ENCODE results near the gene MACROD2.

Gene MACROD2

DNA sequence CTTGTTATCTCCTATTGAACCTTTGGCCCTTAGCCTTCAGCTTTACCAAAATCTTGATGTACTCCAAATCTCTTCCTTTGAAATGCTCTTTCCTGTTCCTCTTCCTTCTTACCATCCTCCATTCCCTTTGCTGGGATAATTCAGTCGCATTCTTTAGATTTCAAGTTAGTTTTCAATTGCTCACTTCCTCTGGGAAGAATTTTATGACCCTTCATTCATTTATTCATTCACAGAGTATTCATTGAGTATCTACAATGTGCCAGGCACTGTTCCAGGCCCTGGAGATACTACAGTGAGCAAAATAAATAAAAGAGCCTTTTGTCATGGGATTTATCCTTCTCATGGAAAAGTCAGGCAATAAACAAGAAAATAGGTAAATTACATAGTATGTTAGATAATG is 890.3 kb downstream of the MACROD2 start:
- no peak for TF ChIP-seq JUND (IDR thresholded peaks at IDR 0.05; ENCODE audit: low read depth)
- no peak for DNase-seq (ENCODE audit: low read depth in 1 of 2, low spot score in 1 of 2)
- in situ Hi-C loops (cut with HindIII; ENCODE audit: low pct_unique_long_range_greater_than_20kb, low sequenced_read_pairs), result no loop called here

DNA sequence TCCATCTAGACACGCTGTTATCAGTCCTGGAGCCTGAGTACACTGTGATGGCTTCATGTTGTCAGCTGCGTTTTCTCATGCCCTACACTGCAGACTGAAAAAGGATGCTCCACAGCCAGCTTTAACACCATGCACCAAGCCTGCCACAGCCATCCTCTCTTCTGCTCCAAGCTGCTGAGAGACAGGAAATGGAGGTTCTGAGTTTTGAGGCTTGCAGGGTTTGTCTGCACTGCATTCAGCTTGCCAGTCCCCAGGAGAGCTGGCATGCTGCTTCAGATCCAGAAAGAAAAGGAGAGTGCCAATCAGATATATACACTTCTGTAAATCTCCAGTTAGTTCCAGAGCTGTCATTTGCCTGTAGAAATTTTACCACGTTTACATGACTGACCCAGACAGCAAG is 892.8 kb downstream of the MACROD2 start:
- in situ Hi-C loops (cut with HindIII; ENCODE audit: low pct_unique_long_range_greater_than_20kb, low sequenced_read_pairs), result no loop called here
- TF ChIP-seq JUND (IDR thresholded peaks at IDR 0.05; ENCODE audit: low read depth), result no peak
- DNase-seq (ENCODE audit: low read depth in 1 of 2, low spot score in 1 of 2), result peak; percentile 3 to 8

DNA sequence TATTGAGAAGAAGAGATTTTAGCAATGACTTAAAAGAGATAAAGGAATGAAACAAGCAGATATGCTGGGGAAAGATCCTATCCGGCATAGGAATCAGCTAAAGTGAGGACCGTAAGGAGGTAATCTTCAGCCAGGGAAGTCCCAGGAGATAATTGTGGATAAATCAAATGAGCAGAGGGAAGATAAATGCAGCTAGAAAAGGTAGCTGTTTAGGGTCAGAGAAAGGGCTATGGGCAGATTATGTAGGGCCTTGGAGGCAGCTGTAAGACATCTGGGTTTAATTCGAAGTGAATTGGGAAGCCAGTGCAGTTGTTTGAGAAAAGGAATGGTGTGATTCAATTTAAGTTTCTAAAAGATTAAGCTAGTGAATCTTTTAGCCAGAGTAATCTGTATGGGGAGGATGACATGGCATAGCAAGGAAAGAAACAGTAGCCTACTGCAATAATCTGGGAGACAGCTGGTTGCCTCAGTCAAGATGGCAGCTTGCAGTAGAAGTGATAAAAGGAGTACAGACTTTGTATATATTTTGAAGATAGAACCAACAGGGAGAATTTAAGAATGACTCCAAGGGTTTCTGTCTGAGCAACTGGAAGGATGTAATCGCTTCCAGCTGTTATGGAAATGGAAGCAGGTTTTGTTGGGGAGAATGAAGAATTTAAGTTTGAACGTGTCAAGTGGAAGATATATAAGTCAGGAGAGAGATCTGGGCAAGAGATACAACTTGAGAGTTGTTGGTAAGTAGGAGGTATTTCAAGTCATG is 894.4 kb downstream of the MACROD2 start:
- in situ Hi-C loops (cut with HindIII; ENCODE audit: low pct_unique_long_range_greater_than_20kb, low sequenced_read_pairs), result no loop called here
- TF ChIP-seq JUND (IDR thresholded peaks at IDR 0.05; ENCODE audit: low read depth), result no peak
- no peak for DNase-seq (ENCODE audit: low read depth in 1 of 2, low spot score in 1 of 2)

DNA sequence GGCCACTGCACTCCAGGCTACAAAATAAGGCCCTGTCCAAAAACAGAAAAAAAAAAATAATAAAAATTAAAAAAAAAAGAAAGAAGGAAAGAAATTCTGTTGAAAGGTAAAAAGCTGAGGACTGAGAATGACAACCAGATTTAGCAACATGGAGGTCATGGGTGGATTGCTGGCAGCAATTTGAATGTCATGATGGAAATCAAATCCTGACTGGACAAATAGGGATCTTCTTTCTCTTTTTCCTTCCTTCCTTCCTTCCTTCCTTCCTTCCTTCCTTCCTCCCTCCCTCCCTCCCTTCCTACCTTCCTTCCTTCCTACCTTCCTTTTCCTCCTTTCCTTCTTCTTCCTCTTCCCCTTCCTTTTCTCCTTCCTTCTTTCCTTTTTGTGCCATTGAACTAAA is 895.4 kb downstream of the MACROD2 start:
- no peak for DNase-seq (ENCODE audit: low read depth in 1 of 2, low spot score in 1 of 2)
- in situ Hi-C loops (cut with HindIII; ENCODE audit: low pct_unique_long_range_greater_than_20kb, low sequenced_read_pairs), result no loop called here
- no peak for TF ChIP-seq JUND (IDR thresholded peaks at IDR 0.05; ENCODE audit: low read depth)

DNA sequence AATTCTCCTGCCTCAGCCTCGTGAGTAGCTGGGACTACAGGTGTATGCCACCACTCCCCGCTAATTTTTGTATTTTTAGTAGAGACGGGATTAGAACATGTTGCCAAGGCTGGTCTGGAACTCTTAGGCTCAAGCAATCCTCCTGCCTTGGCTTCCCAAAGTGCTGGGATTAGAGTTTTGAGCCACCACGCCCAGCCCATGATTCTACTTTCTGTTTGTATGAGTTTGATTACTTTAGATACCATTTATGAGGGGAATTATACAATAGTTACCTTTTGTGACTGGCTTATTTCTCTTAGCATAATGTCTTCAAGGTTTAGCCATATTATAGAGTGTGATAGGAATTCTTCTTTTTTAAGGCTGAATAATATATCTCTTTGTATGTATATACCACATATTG is 897.5 kb downstream of the MACROD2 start:
- DNase-seq (ENCODE audit: low read depth in 1 of 2, low spot score in 1 of 2), result no peak
- in situ Hi-C loops (cut with HindIII; ENCODE audit: low pct_unique_long_range_greater_than_20kb, low sequenced_read_pairs), result no loop called here
- TF ChIP-seq JUND (IDR thresholded peaks at IDR 0.05; ENCODE audit: low read depth), result no peak

DNA sequence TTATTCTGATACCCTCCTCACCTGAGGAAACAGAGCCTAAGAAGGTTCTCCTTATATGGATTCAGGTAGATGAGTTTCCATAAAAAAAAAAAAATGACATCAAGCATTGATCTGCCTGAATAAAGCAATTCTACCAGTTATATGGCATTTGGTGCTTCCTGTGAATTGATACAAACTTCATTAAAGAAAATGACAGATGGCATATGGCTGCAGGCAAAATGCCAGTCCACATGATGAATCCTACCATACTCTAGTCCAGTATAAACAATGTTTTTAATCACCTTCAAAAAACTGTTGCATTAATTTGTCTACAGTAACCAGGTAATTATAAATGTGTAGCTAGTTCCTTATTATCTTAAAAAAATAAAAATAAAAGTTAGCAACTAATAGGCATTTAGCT is 901.3 kb downstream of the MACROD2 start:
- TF ChIP-seq JUND (IDR thresholded peaks at IDR 0.05; ENCODE audit: low read depth), result no peak
- in situ Hi-C loops (cut with HindIII; ENCODE audit: low pct_unique_long_range_greater_than_20kb, low sequenced_read_pairs), result no loop called here
- no peak for DNase-seq (ENCODE audit: low read depth in 1 of 2, low spot score in 1 of 2)

DNA sequence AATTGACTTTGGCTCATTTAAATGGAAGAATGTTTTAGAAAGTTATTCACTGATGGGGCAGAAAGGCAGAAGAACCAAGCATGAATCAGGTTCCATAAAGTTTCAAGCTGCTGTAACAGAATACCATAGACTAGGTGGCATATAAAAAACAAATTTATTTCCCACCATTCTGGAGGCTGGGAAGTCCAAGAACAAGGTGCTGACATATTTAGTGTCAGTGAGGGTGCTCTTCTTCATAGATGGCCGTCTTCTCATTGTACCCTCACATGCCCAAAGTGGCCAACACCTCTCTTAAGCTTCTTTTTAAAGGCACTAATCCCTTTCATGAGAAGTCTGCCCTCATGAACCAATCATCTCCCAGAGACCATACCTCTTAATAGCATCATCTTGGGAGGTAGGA is 902.3 kb downstream of the MACROD2 start:
- DNase-seq (ENCODE audit: low read depth in 1 of 2, low spot score in 1 of 2), result no peak
- no peak for TF ChIP-seq JUND (IDR thresholded peaks at IDR 0.05; ENCODE audit: low read depth)
- in situ Hi-C loops (cut with HindIII; ENCODE audit: low pct_unique_long_range_greater_than_20kb, low sequenced_read_pairs), result no loop called here

DNA sequence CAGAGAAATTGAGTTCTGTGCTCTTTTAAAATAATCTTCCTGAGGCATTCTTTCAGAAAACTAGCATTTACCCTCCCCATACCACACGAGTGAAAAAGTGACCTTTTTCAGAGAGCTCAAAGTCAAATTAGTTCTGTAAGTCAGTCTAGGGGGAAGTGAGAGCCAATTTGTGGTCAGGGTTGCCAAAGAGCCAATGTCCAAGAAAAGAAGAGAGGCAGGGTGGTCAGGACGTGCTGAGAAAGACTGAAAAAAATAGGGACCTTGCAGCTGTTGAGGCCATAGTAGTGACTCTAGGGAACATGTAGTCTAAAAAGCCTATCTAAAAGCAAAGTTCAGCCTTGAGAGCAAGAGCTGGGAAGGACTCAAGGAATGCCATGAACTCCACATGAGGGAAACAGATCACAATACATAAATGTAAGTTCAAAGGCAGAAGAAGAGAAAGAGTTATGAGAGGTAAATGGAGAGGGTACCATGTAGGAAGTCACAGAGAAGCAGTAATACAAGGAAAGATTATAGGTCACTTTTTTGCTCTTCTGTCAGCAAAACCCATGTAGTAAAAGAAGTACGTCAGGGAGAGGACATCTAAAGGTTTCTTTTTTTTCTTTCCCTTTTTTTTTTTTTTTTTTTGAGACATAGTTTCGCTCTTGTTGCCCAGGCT is 907.2 kb downstream of the MACROD2 start:
- DNase-seq (ENCODE audit: low read depth in 1 of 2, low spot score in 1 of 2), result no peak
- no peak for TF ChIP-seq JUND (IDR thresholded peaks at IDR 0.05; ENCODE audit: low read depth)
- in situ Hi-C loops (cut with HindIII; ENCODE audit: low pct_unique_long_range_greater_than_20kb, low sequenced_read_pairs), result no loop called here

DNA sequence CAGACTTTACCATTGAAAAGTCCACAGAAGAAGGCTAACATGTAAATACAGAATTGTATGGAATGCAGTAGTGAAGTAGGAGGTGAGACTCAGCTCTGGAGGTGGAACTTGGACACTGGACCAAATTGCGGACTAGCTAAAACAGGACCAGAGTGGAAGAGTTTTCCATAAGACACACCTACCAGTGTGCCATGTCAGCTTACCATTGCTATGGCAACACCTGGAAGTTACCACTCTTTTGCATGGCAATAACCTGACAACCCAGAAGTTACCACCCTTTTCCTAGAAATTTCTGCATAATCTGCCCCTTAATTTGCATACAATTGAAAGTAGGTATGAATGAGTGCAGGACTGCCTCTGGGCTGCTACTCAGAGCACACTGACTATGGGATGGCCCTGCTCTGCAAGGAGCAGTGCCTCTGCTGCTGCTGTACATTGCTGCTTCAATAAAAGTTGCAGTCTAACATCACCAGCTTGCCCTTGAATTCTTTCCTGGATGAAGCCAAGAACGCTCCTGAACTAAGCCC is 911.7 kb downstream of the MACROD2 start:
- DNase-seq (ENCODE audit: low read depth in 1 of 2, low spot score in 1 of 2), result no peak
- TF ChIP-seq JUND (IDR thresholded peaks at IDR 0.05; ENCODE audit: low read depth), result no peak
- in situ Hi-C loops (cut with HindIII; ENCODE audit: low pct_unique_long_range_greater_than_20kb, low sequenced_read_pairs), result no loop called here

DNA sequence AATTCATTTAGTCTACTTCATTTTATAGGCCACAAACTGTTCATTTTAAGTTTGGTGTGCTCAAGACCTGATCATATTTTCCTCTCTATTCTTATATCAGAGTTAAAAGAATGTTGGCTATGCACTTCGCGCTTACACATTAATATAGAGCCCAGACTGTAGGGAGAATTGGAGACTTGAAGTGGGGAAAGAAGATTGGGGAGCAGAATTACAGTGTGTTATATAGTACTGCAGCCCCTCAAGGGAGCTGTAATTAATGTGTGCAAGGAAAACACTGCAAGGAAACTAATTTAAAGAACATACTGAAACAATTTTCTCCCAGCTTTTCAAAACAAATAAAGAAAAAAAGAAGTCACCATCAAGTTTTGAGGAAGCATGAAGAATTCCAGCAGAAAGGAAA is 914.8 kb downstream of the MACROD2 start:
- DNase-seq (ENCODE audit: low read depth in 1 of 2, low spot score in 1 of 2), result no peak
- in situ Hi-C loops (cut with HindIII; ENCODE audit: low pct_unique_long_range_greater_than_20kb, low sequenced_read_pairs), result no loop called here
- TF ChIP-seq JUND (IDR thresholded peaks at IDR 0.05; ENCODE audit: low read depth), result no peak

DNA sequence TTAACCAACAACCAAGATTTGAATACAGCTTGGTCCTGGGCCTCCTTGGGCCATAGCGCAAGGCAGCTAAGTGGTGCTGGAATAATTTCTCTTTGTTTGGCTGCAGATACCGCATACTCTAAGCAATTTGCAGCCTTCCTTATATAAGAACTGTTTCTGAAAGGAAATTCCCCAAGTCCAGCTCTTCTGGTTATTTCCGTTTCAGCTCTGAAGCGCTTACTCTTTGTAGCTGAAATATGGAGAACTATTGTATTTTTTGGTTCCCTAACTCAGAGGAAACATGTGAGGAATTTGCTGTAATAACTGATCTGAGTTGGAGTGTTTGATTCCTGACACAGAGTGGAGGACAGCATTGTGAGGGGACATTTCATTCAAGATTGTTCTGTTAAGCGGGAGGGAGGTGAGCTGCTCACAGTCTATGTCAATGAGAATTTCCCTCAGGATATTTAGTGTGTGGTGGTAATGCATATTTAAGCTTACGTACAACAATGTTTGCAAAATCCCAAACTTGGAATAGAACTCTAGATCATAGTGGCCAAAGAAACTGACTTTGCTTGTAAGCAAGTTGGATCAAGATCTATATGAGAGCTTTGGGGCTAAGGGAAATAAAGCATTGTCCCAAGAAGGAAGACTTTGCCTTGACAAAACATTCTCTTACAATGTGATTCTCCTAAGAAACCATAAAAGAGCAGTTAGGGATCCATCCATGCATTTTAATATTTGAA is 918.7 kb downstream of the MACROD2 start:
- in situ Hi-C loops (cut with HindIII; ENCODE audit: low pct_unique_long_range_greater_than_20kb, low sequenced_read_pairs), result no loop called here
- peak in 1 of 2 experiments; percentile 17 for DNase-seq (ENCODE audit: low read depth in 1 of 2, low spot score in 1 of 2)
- no peak for TF ChIP-seq JUND (IDR thresholded peaks at IDR 0.05; ENCODE audit: low read depth)

DNA sequence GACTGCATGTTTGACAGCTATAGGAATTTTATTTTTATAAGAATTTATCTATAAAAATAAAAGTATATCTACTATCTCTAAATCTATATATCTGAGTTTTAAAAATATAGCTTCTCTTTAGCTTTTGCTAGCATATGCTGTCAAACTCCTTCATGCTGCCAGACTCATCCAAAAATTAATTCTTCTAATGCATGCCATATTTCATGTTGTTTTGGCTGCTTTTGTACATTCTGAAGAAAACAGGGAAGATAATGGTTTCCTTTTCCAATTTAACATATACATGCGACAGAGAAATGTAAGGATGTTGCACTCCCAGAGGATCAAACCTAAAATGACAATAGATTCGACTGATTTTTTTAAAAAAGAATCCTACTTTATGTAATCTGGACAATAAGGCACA is 919.3 kb downstream of the MACROD2 start:
- DNase-seq (ENCODE audit: low read depth in 1 of 2, low spot score in 1 of 2), result no peak
- TF ChIP-seq JUND (IDR thresholded peaks at IDR 0.05; ENCODE audit: low read depth), result no peak
- in situ Hi-C loops (cut with HindIII; ENCODE audit: low pct_unique_long_range_greater_than_20kb, low sequenced_read_pairs), result no loop called here

DNA sequence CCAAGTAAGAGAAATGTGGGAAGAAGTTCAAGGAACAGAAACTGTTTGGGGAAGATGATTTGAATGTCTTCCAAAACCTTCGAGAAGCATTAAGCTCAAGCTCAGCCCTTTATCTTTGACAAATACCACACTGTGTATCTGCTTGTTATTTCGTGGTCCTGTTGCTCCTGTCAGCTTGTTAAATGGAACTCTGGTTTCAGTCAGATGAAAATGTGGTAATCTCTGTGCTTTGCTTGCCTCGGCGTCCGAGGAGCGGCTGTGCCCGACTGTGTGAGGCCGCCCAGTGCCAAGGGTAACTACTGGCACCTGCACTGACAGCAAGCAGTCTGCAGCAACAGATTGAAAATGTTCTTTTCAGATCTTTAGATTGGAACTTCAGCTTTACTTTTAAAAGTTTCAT is 920.0 kb downstream of the MACROD2 start:
- in situ Hi-C loops (cut with HindIII; ENCODE audit: low pct_unique_long_range_greater_than_20kb, low sequenced_read_pairs), result no loop called here
- TF ChIP-seq JUND (IDR thresholded peaks at IDR 0.05; ENCODE audit: low read depth), result no peak
- DNase-seq (ENCODE audit: low read depth in 1 of 2, low spot score in 1 of 2), result no peak

Measured in T47D (cell line).